Thymus (tissue), 11 donors: ENCODE measurements around the gene ZSWIM5. TPM values are rescaled to one million over a fixed set of nuclear protein-coding genes. Genes with fewer than 3 reads are reported as not detected.

Source experiments
- DNase-seq, 9 donors: peaks; one replicate each; pipeline ENCODE4 v3.0.0-alpha.2; 2013; ENCODE audit warnings: low spot score in 9 of 9, low read depth in 6 of 9, missing footprints in 1 of 9
- H3K27ac ChIP-seq, 2 donors: one replicate each; pipeline ENCODE4 v1.5.1; 2013; ENCODE audit warnings: control low read depth in 1 of 2, low read depth in 1 of 2, low read length in 1 of 2, mild to moderate bottlenecking in 1 of 2, moderate library complexity in 1 of 2
- H3K27me3 ChIP-seq, 2 donors: one replicate each; pipeline ENCODE4 v1.5.1; 2013; ENCODE audit warnings: low read length in 1 of 2; ENCODE audit not compliant: control insufficient read depth in 2 of 2, insufficient read depth in 1 of 2
- H3K36me3 ChIP-seq, 2 donors: one replicate each; pipeline ENCODE4 v1.5.1; 2013; ENCODE audit warnings: low read length in 1 of 2, mild to moderate bottlenecking in 1 of 2, moderate library complexity in 1 of 2; ENCODE audit not compliant: control insufficient read depth in 2 of 2, insufficient read depth in 2 of 2
- H3K4me1 ChIP-seq, 2 donors: one replicate each; pipeline ENCODE4 v1.5.1; 2013; ENCODE audit warnings: low read length in 2 of 2; ENCODE audit not compliant: control insufficient read depth in 2 of 2, insufficient read depth in 2 of 2
- H3K4me3 ChIP-seq, 2 donors: one replicate each; pipeline ENCODE4 v1.5.1; 2013; ENCODE audit warnings: low read length in 2 of 2, control low read depth in 1 of 2, mild to moderate bottlenecking in 1 of 2
- H3K9me3 ChIP-seq, 2 donors: one replicate each; pipeline ENCODE4 v1.5.1; 2013; ENCODE audit warnings: low read length in 1 of 2, mild to moderate bottlenecking in 1 of 2; ENCODE audit not compliant: control insufficient read depth in 2 of 2, insufficient read depth in 1 of 2
- WGBS: extraction: QIAGEN DNeasy Blood & Tissue Kit; methylation state at CpG from one replicate; pipeline ENCODE4 v1.1.7; 2013; 5-methylcytosine and 5-hydroxymethylcytosine counted together
- polyA plus RNA-seq: library from polyadenylated mRNA; stranded (reverse); fragments of 200-250 nt; gene quantifications from one replicate; pipeline ENCODE4 v1.2.3, GENCODE V29; 2013
- total RNA-seq: library from RNA; stranded (reverse); fragments of 120-200 nt; gene quantifications from one replicate; pipeline ENCODE4 v1.2.4, GENCODE V29; 2013
- donor health status: healthy.

Gene ZSWIM5
- total and polyA plus RNA-seq, 2 donors = 0.24 to 0.39 TPM

DNA sequence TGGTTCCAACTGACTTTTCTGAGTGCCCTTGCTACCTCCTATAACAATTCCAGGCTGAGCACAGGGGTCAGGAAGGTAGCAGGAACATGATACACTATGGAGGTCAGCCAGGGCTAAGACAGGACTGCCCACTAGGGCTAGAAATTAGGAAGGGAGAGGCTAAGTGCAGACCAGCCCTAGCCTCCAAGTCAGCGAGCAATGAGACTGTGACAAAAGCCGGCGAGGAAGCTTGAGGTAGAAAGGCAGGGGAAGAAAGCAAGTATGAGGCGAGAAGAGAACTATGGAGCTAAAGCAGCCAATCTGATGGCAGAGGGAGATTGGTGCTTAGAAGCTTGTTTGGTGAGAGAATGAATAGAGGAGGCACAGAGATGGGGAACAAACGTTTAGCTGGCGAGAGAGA is 189.6 kb downstream of the ZSWIM5 start:
- H3K36me3 ChIP-seq = peaks cover 9% of the 10 kb centered on the region in 2 donors
- no peak overlapping the region for H3K27ac ChIP-seq
- no peak overlapping the region for H3K4me3 ChIP-seq
- peaks cover 5 to 20% of the 10 kb centered on the region in 2 donors for H3K4me1 ChIP-seq
- H3K9me3 ChIP-seq = no peaks in the 10 kb centered on the region
- no peak for DNase-seq
- no peaks in the 10 kb centered on the region for H3K27me3 ChIP-seq
- 72% methylated on average over 6 of the region's 6 CpGs for WGBS

DNA sequence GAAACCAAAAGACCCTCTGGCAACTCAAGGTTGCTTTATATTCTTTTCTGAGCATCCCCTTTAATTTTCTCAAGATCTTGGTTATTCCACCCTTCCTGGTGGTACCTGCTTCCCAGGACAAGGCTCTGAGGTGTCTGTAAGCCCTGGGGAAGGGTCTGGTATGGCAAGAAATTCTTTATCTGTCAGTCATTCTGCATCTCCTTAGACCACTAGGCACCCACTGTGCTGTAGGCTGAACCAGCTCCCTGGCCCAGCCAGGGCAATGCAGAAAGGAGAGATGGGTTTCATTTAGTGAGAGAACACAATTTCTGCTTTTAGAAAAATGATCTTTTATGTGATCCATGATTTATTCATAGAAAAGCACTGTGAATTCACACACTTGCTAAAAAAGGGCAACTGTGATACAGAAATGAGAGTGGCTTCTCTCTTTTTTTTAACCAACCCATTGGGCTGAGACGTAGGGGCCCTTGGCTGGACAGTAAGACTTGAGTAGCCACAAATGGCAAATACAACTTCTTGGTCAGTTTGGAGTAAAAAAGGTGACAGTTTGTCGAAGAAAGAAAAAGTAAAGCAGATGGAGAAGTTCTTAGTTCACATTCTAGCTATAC is 190.2 kb downstream of the ZSWIM5 start:
- H3K36me3 ChIP-seq = peaks cover 9% of the 10 kb centered on the region in 2 donors
- DNase-seq = no peak
- no peak overlapping the region for H3K4me3 ChIP-seq
- 75% methylated on average over 2 of the region's 2 CpGs for WGBS
- no peaks in the 10 kb centered on the region for H3K9me3 ChIP-seq
- no peak overlapping the region for H3K27ac ChIP-seq
- peaks cover 9 to 26% of the 10 kb centered on the region in 2 donors for H3K4me1 ChIP-seq
- no peaks in the 10 kb centered on the region for H3K27me3 ChIP-seq

GRCh38 chr1:45015683-45016082 is 190.7 kb downstream of the ZSWIM5 start:
- no peak overlapping the region for H3K27ac ChIP-seq
- H3K9me3 ChIP-seq = no peaks in the 10 kb centered on the region
- no peaks in the 10 kb centered on the region for H3K27me3 ChIP-seq
- DNase-seq = no peak
- H3K36me3 ChIP-seq = peaks cover 9% of the 10 kb centered on the region in 2 donors
- WGBS = 93% methylated on average over 2 of the region's 2 CpGs
- H3K4me1 ChIP-seq = peaks cover 9 to 26% of the 10 kb centered on the region in 2 donors
- no peak overlapping the region for H3K4me3 ChIP-seq

DNA sequence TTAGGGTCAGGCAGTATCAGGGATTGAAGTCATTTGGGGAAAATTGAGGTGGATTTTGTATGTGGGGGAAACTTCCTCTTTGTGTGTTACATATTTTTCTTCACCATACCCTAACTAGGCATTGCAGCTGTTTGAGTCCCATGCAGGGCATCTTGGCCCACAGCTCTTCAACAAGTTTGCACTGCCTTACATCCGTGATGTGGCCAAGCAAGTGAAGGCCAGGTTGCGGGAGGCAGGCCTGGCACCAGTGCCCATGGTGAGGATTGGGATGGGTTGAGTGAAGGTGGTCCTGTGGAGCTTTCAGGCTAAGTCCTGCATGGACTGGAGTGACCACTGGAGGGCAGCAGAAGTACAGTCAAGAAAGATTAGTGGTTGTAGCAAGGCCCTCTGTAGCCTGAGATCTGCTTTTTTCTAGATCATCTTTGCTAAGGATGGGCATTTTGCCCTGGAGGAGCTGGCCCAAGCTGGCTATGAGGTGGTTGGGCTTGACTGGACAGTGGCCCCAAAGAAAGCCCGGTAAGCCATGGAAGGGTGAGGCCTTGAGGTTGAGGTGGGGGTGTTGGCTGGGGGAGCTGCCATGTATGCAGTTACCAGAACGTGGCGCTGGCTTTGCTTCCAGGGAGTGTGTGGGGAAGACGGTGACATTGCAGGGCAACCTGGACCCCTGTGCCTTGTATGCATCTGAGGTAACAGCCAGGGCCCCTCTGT is 191.9 kb downstream of the ZSWIM5 start:
- Histone ChIP-seq H3K9me3 (no peaks in the 10 kb centered on the region), H3K27me3 (no peaks in the 10 kb centered on the region), H3K4me3 (no peak overlapping the region), H3K36me3 (peaks cover 11 to 13% of the 10 kb centered on the region in 2 donors), H3K4me1 (peaks cover 17 to 37% of the 10 kb centered on the region in 2 donors), H3K27ac (no peak overlapping the region)
- WGBS = 66% methylated on average over 6 of the region's 6 CpGs
- DNase-seq = peak in 8 of 9 donors; percentile 63 to 88 (median 80)

DNA sequence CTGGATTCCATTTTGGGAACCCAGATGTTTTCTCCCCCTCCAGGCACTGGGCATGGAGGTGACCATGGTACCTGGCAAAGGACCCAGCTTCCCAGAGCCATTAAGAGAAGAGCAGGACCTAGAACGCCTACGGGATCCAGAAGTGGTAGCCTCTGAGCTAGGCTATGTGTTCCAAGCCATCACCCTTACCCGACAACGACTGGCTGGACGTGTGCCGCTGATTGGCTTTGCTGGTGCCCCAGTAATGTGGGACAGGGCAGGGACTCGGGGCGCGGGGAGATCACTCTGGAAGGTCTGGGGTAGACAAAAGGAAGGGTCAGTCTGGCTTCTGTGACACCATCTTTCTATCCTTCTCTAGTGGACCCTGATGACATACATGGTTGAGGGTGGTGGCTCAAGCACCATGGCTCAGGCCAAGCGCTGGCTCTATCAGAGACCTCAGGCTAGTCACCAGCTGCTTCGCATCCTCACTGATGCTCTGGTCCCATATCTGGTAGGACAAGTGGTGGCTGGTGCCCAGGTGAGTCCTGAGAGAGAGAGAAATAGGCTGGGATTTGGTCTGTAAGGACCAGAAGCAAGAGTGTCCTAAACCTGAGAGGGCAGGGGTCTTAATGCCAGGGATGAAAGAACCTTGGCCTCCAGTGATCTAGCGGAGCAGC is 192.7 kb downstream of the ZSWIM5 start:
- Histone ChIP-seq H3K27ac (no peak overlapping the region), H3K27me3 (no peaks in the 10 kb centered on the region), H3K4me1 (peaks cover 18 to 37% of the 10 kb centered on the region in 2 donors), H3K4me3 (no peak overlapping the region), H3K36me3 (peaks cover 18 to 21% of the 10 kb centered on the region in 2 donors), H3K9me3 (no peaks in the 10 kb centered on the region)
- WGBS = 88% methylated on average over 12 of the region's 12 CpGs
- DNase-seq = no peak

- 4% methylated on average over 21 of the region's 21 CpGs for WGBS
- Histone ChIP-seq H3K9me3 (no peaks in the 10 kb centered on the region), H3K27me3 (no peaks in the 10 kb centered on the region), H3K36me3 (peaks cover 27 to 30% of the 10 kb centered on the region in 2 donors), H3K4me1 (peaks cover 18 to 37% of the 10 kb centered on the region in 2 donors), H3K4me3 (peak overlapping the region; percentile 75 to 78), H3K27ac (peak overlapping the region in 1 of 2 donors; percentile 69)
- DNase-seq = peak in 2 of 9 donors; percentile 26 to 45
Observed at GRCh38 chr1:45012639-45013278, 193.6 kb downstream of the ZSWIM5 start.

- no peaks in the 10 kb centered on the region for H3K9me3 ChIP-seq
- no peaks in the 10 kb centered on the region for H3K27me3 ChIP-seq
- under 1% methylated on average over 21 of the region's 21 CpGs for WGBS
- peaks cover 18 to 37% of the 10 kb centered on the region in 2 donors for H3K4me1 ChIP-seq
- DNase-seq = peak; percentile 85 to 97 (median 93)
- peak within 1 kb of the TSS; percentile 79 to 80 for H3K27ac ChIP-seq
- H3K36me3 ChIP-seq = peaks cover 34 to 37% of the 10 kb centered on the region in 2 donors
- peak within 1 kb of the TSS; percentile 75 to 78 for H3K4me3 ChIP-seq
Observed at GRCh38 chr1:45011837-45012638, 194.4 kb downstream of the ZSWIM5 start, which contains the start of gene UROD. Gene UROD (plus strand): TSS chr1:45012254. CDS start chr1:45012266, 12 bp downstream.
